DOHH2 (cell line): ENCODE results near the gene RBM20.

ENCODE experiments used
- H3F3A ChIP-seq: fragments of 200-600 bp; sonication (generic), shearing (Covaris generic); 2 replicates; pipeline ENCODE4 v1.6.0; 2016; ENCODE audit warnings: antibody characterized with exemption, mild to moderate bottlenecking; ENCODE audit not compliant: control insufficient read depth, insufficient read depth
- H3K27ac ChIP-seq: fragments of 200-600 bp; sonication (generic); 2 replicates; pipeline ENCODE4 v1.5.1; 2014; ENCODE audit warnings: low read depth, mild to moderate bottlenecking, low read length, moderate library complexity
- H3K27me3 ChIP-seq: fragments of 200-600 bp; sonication (generic); 2 replicates; pipeline ENCODE4 v1.6.1; 2014; ENCODE audit warnings: mild to moderate bottlenecking, low read length, mixed read lengths; ENCODE audit not compliant: control insufficient read depth
- H3K36me3 ChIP-seq: fragments of 200-600 bp; sonication (generic); 2 replicates; pipeline ENCODE4 v1.6.1; 2014; ENCODE audit warnings: mild to moderate bottlenecking, low read length, moderate library complexity, mixed read lengths; ENCODE audit not compliant: control insufficient read depth
- H3K4me1 ChIP-seq: fragments of 200-600 bp; sonication (generic); 2 replicates; pipeline ENCODE4 v1.6.1; 2014; ENCODE audit warnings: mild to moderate bottlenecking, low read length, mixed read lengths; ENCODE audit not compliant: control insufficient read depth
- H3K4me2 ChIP-seq: fragments of 200-600 bp; sonication (generic); 2 replicates; pipeline ENCODE4 v1.6.0; 2014; ENCODE audit warnings: mild to moderate bottlenecking, low read length, moderate library complexity
- H3K4me3 ChIP-seq: fragments of 200-600 bp; sonication (generic); 2 replicates; pipeline ENCODE4 v1.5.1; 2014; ENCODE audit warnings: mild to moderate bottlenecking, low read length, mixed read lengths
- H3K79me2 ChIP-seq: fragments of 200-600 bp; sonication (generic); 2 replicates; pipeline ENCODE4 v1.6.1; 2014; ENCODE audit warnings: mild to moderate bottlenecking, low read length, mixed read lengths; ENCODE audit not compliant: control insufficient read depth
- H3K9me2 ChIP-seq: fragments of 200-600 bp; sonication (generic); replicated peaks from 2 replicates; pipeline ENCODE4 v1.6.1; 2014; ENCODE audit warnings: mild to moderate bottlenecking, low read length, mixed read lengths; ENCODE audit not compliant: control insufficient read depth
- H3K9me3 ChIP-seq: fragments of 200-600 bp; sonication (generic); 2 replicates; pipeline ENCODE4 v1.6.1; 2014; ENCODE audit warnings: antibody characterized with exemption, low read length, mixed read lengths; ENCODE audit not compliant: control insufficient read depth, insufficient read depth
- H4K20me1 ChIP-seq: fragments of 200-600 bp; sonication (generic); 2 replicates; pipeline ENCODE4 v1.6.0; 2014; ENCODE audit warnings: low read depth, mild to moderate bottlenecking, antibody characterized with exemption, low read length, moderate library complexity; ENCODE audit not compliant: control insufficient read depth, insufficient read depth
- CTCF ChIP-seq: fragments of 200-600 bp; sonication (generic); IDR thresholded peaks from one replicate; pipeline ENCODE4 v1.5.1; 2014; ENCODE audit warnings: antibody characterized with exemption, mild to moderate bottlenecking, low read depth, low read length; ENCODE audit not compliant: poor library complexity, severe bottlenecking
- EZH2phosphoT487 ChIP-seq: fragments of 200-600 bp; sonication (generic); IDR thresholded peaks from 2 replicates; pipeline ENCODE4 v1.6.1; 2017; ENCODE audit warnings: borderline replicate concordance, mild to moderate bottlenecking, antibody characterized with exemption, low read length, moderate library complexity, mixed read lengths

RBM20 gene

DNA sequence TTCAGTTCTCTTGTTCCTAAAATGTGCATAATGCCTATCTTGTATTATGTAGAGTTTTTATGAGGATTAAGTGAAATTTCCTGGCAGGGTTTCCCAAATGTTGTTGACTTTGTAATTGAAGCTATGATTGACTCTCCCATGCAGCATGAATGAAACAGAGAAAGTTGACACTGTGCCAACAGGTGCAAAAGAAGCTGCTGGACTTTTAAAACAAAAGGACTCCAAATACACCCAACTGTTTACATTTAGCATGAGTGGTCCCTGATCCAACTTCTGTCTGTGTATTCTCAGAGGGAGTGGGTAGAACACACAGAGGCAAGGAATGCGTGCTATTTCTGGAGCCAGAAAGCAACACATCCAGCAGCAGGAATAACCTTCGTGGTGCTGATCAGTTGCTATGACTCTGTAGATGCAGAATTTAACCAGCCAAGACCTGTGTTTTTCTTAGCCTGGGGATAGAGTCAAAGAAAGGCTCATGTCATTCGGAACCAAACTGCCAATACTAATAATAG is 14.4 kb upstream of the RBM20 start:
- H3K9me3 ChIP-seq, result no peaks in the 10 kb centered on the region
- no peaks in the 10 kb centered on the region for H3K79me2 ChIP-seq
- no peak overlapping the region for H3K4me3 ChIP-seq
- TF ChIP-seq EZH2phosphoT487 (no peak), CTCF (no peak)
- no peaks in the 10 kb centered on the region for H3F3A ChIP-seq
- H3K36me3 ChIP-seq, result no peaks in the 10 kb centered on the region
- H3K27ac ChIP-seq, result no peak overlapping the region
- H3K27me3 ChIP-seq, result no peaks in the 10 kb centered on the region
- no peaks in the 10 kb centered on the region for H3K4me1 ChIP-seq
- H4K20me1 ChIP-seq, result no peaks in the 10 kb centered on the region
- no peaks in the 10 kb centered on the region for H3K9me2 ChIP-seq
- H3K4me2 ChIP-seq, result no peak overlapping the region

DNA sequence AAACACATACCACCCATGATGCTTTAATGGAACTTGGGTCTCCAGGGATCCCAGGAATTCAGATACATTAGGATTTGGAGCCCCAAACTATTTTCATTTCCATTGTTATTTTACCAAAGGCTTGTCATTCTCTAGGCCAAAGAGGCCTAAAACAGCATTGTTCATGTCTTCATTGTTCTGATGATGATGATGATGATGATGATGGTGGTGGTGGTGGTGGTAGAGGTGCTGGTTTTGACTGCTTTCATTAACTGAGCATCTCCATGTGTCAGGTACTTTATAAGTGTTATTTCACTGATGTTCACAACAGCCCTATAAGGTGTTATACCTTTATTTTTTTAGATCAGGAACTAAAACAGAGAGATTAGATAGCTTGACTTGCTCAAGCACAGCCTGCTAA is 12.2 kb upstream of the RBM20 start:
- H3K4me1 ChIP-seq, result no peaks in the 10 kb centered on the region
- no peaks in the 10 kb centered on the region for H4K20me1 ChIP-seq
- H3K9me3 ChIP-seq, result no peaks in the 10 kb centered on the region
- no peaks in the 10 kb centered on the region for H3K36me3 ChIP-seq
- TF ChIP-seq CTCF (no peak), EZH2phosphoT487 (no peak)
- H3K79me2 ChIP-seq, result no peaks in the 10 kb centered on the region
- H3K27me3 ChIP-seq, result no peaks in the 10 kb centered on the region
- H3K27ac ChIP-seq, result no peak overlapping the region
- no peak overlapping the region for H3K4me3 ChIP-seq
- no peaks in the 10 kb centered on the region for H3K9me2 ChIP-seq
- no peaks in the 10 kb centered on the region for H3F3A ChIP-seq
- no peak overlapping the region for H3K4me2 ChIP-seq

GRCh38 chr10:110632591-110633215 is 11.4 kb upstream of the RBM20 start:
- H3K27me3 ChIP-seq, result no peaks in the 10 kb centered on the region
- no peaks in the 10 kb centered on the region for H3K36me3 ChIP-seq
- H3K4me1 ChIP-seq, result no peaks in the 10 kb centered on the region
- H3K9me3 ChIP-seq, result no peaks in the 10 kb centered on the region
- no peaks in the 10 kb centered on the region for H4K20me1 ChIP-seq
- H3K27ac ChIP-seq, result no peak overlapping the region
- TF ChIP-seq CTCF (no peak), EZH2phosphoT487 (no peak)
- no peaks in the 10 kb centered on the region for H3K9me2 ChIP-seq
- no peak overlapping the region for H3K4me3 ChIP-seq
- H3F3A ChIP-seq, result no peaks in the 10 kb centered on the region
- no peaks in the 10 kb centered on the region for H3K79me2 ChIP-seq
- H3K4me2 ChIP-seq, result no peak overlapping the region
